GM20431 (cell line): ENCODE measurements around the gene PPP4R1.

ENCODE experiments used
- in situ Hi-C: fragments of 300-500 bp; cut with MseI, MboI; formaldehyde crosslinking; loops from one replicate; pipeline ENCODE4 v1.15.0; 2020; ENCODE audit warnings: low sequenced_read_pairs; ENCODE audit not compliant: unreplicated experiment

The PPP4R1 gene

DNA sequence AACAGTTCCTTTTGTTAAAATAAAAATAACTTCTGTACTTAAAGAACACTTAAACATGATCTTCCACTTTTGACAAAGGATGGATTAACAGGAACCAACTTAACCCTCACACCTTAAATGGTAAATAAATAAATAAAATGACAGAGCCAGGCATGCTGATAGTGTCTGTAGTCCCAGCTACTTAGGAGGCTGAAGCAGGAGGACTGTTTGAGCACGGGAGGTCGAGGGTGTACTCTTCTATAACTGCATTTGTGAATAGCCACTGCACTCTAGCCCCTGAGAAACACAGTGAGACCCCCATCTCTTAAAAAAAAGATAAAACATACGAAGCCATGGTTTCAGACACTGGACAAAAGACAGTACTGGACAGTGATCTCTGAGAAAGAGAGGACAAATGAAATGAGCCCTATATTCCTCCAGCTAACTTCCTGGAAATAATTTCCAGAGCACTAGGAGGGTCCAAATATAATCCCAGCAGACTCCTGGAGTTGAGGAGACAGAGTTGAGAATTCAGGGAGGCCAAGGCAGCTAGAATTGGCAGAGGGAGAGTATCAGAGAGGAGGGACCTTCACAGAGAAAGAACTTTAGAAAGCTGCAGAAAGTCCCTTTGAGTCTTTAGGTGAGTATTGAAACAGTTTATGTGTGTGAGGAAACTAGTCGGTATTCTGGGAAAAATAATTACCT, 17.4 kb downstream of the PPP4R1 start:
- in situ Hi-C loops = no loop called here

GRCh38 chr18:9596226-9596625, 18.1 kb downstream of the PPP4R1 start:
- in situ Hi-C loops = no loop called here

DNA sequence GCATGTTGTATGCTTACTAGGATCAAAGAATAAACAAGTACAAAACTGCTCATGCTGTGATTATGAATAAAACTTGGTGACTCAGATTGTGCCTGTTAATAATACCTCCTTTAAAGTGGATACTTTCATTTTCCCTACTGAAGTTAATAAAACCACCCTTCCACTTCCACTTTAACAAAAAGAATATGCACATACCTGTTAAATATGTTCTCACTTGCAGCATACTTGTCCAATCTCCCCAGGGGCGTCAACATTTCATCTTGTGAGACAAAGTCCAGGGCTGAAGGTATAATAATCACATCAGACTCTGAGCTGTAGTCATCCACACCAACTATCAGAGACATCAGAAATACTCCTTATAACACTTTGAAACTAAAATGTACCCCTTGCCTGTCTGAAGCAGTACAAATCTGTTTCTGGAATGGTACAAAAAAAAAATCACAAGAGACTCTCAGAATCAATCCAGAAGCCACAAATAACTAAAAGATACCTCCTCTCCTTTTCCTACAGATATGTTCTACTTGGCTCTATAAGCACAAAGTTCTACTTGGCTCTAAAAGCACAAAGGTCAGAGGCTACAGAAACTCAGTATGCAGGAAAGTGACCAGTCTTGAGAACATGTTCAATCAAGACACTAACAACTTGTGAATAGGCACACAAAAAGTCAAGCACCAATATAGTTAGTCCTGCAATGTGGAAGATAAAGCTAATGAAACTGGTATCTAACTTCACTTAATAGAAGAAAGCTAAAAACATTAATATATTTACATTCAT, 19.3 kb downstream of the PPP4R1 start:
- in situ Hi-C loops = no loop called here

GRCh38 chr18:9587924-9588323, 26.4 kb downstream of the PPP4R1 start:
- in situ Hi-C loops = no loop called here

DNA sequence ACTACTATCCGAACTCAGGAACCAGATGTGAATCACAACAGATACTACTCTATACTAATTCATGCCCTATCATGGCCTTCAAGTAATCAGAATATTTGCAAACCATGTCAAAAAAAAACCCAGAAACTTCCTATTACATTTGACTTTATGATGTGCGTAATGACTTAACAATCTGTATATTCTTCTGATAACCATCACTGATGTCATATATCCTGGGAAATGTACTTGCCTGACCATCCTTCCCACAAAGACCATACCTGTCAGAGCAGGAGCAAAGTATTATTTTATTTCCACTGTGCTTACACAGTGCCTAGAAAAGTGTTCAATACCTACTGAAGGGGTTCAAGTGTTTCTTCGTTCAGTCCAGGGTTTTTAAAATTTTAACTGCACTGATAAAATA, 27.5 kb downstream of the PPP4R1 start:
- in situ Hi-C loops = no loop called here

- in situ Hi-C loops = no loop called here
Measured at GRCh38 chr18:9581667-9582066, 32.7 kb downstream of the PPP4R1 start.

DNA sequence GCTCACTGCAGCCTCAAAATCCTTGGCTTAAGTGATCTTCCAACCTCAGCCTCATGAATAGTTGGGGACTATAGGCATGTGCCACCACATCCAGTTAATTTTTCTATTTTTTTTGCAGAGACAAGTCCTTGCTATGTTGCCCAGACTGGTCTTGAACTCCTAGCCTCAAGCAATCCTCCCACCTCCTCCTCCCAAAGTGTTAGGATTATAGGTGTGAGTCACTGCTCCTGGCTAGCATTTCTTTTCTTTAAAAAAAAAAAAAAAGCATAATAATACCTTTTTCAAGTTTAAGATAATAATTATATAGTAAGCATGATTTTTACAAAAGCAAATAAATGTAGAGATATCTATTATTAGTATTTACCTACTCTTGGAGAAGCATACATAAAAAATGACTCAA, 36.1 kb downstream of the PPP4R1 start:
- in situ Hi-C loops = no loop called here

- in situ Hi-C loops = no loop called here
Measured at GRCh38 chr18:9577361-9577760, 37.0 kb downstream of the PPP4R1 start.

- in situ Hi-C loops = no loop called here
Measured at GRCh38 chr18:9575558-9575957, 38.8 kb downstream of the PPP4R1 start.

DNA sequence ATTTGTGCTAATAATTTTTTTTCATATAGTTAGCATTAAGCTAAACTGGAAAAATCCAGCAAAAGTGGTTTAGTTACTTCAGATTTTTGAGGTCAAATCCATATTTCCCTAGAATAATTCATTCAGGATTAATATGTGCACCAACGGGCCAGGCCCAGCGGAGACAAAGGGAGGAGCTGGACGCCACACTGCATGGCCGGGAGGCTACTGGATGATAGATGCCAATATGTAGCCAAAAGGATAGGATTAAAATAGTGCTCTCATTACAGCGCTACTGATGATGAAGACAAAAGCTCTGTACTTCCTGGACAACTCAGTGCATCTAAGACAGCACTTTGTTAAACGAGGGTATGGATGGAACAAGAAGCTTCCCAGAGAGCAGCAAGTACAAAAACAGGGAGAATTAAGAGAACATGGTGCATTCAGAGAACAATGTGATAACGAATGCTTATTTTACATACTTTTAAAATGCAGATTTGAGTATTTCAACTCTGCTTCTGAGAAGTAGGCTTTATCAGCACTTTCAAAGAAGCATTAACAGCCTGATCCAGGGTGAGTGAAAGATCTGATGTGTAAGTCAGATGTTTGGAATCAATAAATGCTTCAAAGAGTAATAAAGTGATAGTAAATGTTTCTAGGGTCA, 39.8 kb downstream of the PPP4R1 start:
- in situ Hi-C loops = no loop called here

DNA sequence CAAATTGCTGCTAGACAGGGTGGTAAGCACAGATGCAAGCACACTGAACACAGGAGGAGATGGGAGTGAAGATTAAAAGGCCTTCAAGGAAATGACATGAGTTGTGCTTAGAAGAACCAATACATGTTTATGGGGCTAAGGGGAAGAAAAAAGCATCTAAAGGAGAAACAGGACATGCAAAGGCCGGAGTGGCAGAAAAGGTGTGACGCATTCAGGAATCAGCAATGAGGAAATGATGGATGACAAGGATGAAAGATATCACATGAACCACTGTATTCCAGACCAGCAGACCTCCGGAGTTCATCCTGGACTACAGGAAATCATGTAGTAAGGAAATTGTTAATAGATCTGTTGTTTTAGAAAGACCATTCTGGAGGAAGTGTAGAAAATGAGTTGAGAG, 42.8 kb downstream of the PPP4R1 start:
- in situ Hi-C loops = no loop called here

GRCh38 chr18:9570255-9570654, 44.1 kb downstream of the PPP4R1 start:
- in situ Hi-C loops = no loop called here

GRCh38 chr18:9569178-9569577, 45.2 kb downstream of the PPP4R1 start:
- in situ Hi-C loops = no loop called here

GRCh38 chr18:9568186-9568585, 46.2 kb downstream of the PPP4R1 start:
- in situ Hi-C loops = no loop called here

- in situ Hi-C loops = no loop called here
Measured at GRCh38 chr18:9565407-9565806, 49.0 kb downstream of the PPP4R1 start.

- in situ Hi-C loops = no loop called here
Measured at GRCh38 chr18:9563331-9563730, 51.0 kb downstream of the PPP4R1 start.

DNA sequence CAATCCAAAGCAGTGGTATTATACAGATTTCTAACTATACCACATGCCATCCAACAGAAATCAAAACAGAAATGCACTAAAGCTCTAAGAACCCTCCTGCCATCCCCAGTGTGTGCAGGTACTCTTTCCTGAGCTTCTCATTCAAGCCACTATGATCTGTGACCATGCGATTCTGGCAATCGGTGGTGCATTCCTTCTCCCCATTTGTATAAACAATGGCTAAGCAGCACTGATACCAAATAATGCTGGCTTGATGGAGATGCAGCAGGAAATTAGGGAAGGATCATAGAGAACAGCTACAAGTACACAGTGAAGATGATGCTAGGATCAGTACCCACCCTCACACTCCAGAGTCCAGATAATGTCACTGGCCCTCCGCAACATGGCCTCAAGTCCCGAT, 51.8 kb downstream of the PPP4R1 start:
- in situ Hi-C loops = no loop called here

GRCh38 chr18:9561759-9562158, 52.6 kb downstream of the PPP4R1 start:
- in situ Hi-C loops = no loop called here

DNA sequence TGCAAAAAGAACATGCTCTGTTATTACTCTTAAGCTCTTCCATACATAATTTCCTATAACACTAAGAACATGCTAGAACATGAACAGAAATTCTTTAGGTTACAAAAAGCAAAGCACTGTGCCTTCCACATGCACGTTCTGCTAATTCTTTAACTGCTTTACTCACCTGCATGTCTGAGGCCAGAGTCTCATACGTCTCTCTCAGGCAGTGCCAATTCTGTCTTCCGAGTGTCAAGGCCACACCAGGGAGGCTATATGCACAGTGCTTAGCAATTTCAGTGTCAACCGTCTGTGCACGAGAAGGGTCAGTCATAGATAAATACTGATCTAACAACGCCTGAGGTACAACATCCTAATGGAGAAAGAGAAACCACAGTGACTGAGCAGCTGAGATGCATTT, 55.1 kb downstream of the PPP4R1 start:
- in situ Hi-C loops = no loop called here

GRCh38 chr18:9558387-9559064, 55.8 kb downstream of the PPP4R1 start:
- in situ Hi-C loops = no loop called here
